ENCODE measurements around the gene DGKK. TPM values are rescaled to one million over a fixed set of nuclear protein-coding genes. Genes with fewer than 3 reads are reported as not detected.

The DGKK gene
- total RNA-seq, 1 donor from 2014 or later, result 0.49 TPM

DNA sequence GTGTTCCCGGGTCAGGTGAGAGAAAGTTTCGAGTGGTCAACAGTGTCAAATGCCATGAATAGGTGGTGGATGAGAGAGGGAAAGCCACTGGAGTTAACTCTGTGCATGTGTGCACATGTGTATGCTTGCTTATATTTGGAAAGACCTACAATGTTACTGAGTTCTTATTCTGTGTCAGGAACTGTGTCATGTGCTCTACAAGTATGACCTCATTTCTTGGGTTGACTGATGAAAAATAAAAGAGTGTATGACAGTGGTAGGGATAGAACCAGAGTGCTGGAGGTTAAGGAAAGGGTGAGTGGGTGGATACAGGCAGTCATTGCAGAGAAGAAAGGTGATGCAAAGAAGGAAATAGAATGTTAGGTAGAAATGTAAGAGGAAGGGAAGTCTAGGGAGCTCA, 22.1 kb upstream of the DGKK start:
- Mint-ChIP-seq H3K9me3 (ENCODE audit: unreplicated experiment) (no peaks in the 10 kb centered on the region), H3K36me3 (ENCODE audit: low read depth, unreplicated experiment) (no peaks in the 10 kb centered on the region), H3K4me3 (ENCODE audit: unreplicated experiment) (no peak overlapping the region), H3K27ac (ENCODE audit: unreplicated experiment) (no peak overlapping the region), H3K4me1 (ENCODE audit: unreplicated experiment) (no peaks in the 10 kb centered on the region), H3K27me3 (ENCODE audit: unreplicated experiment) (no peaks in the 10 kb centered on the region)
- no peak for DNase-seq (ENCODE audit: low spot score)
- TF ChIP-seq, protein P1, sequence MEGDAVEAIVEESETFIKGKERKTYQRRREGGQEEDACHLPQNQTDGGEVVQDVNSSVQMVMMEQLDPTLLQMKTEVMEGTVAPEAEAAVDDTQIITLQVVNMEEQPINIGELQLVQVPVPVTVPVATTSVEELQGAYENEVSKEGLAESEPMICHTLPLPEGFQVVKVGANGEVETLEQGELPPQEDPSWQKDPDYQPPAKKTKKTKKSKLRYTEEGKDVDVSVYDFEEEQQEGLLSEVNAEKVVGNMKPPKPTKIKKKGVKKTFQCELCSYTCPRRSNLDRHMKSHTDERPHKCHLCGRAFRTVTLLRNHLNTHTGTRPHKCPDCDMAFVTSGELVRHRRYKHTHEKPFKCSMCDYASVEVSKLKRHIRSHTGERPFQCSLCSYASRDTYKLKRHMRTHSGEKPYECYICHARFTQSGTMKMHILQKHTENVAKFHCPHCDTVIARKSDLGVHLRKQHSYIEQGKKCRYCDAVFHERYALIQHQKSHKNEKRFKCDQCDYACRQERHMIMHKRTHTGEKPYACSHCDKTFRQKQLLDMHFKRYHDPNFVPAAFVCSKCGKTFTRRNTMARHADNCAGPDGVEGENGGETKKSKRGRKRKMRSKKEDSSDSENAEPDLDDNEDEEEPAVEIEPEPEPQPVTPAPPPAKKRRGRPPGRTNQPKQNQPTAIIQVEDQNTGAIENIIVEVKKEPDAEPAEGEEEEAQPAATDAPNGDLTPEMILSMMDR (IDR thresholded peaks at IDR 0.05; ENCODE audit: unreplicated experiment), result no peak

- Mint-ChIP-seq H3K27ac (ENCODE audit: unreplicated experiment) (no peak overlapping the region), H3K27me3 (ENCODE audit: unreplicated experiment) (no peaks in the 10 kb centered on the region), H3K4me3 (ENCODE audit: unreplicated experiment) (no peak overlapping the region), H3K9me3 (ENCODE audit: unreplicated experiment) (no peaks in the 10 kb centered on the region), H3K4me1 (ENCODE audit: unreplicated experiment) (no peaks in the 10 kb centered on the region), H3K36me3 (ENCODE audit: low read depth, unreplicated experiment) (no peaks in the 10 kb centered on the region)
- DNase-seq (ENCODE audit: low spot score), result no peak
- TF ChIP-seq, protein P1 (IDR thresholded peaks at IDR 0.05; ENCODE audit: unreplicated experiment), result no peak
These were observed 14.0 kb upstream of the DGKK start for GRCh38 chrX:50484662-50485061.

GRCh38 chrX:50483283-50483682, 12.7 kb upstream of the DGKK start:
- no peaks in the 10 kb centered on the region for H3K9me3 Mint-ChIP-seq (ENCODE audit: unreplicated experiment)
- H3K4me3 Mint-ChIP-seq (ENCODE audit: unreplicated experiment), result no peak overlapping the region
- H3K27me3 Mint-ChIP-seq (ENCODE audit: unreplicated experiment), result no peaks in the 10 kb centered on the region
- H3K4me1 Mint-ChIP-seq (ENCODE audit: unreplicated experiment), result no peaks in the 10 kb centered on the region
- no peaks in the 10 kb centered on the region for H3K36me3 Mint-ChIP-seq (ENCODE audit: low read depth, unreplicated experiment)
- TF ChIP-seq, protein P1 (IDR thresholded peaks at IDR 0.05; ENCODE audit: unreplicated experiment), result no peak
- DNase-seq (ENCODE audit: low spot score), result no peak
- no peak overlapping the region for H3K27ac Mint-ChIP-seq (ENCODE audit: unreplicated experiment)

DNA sequence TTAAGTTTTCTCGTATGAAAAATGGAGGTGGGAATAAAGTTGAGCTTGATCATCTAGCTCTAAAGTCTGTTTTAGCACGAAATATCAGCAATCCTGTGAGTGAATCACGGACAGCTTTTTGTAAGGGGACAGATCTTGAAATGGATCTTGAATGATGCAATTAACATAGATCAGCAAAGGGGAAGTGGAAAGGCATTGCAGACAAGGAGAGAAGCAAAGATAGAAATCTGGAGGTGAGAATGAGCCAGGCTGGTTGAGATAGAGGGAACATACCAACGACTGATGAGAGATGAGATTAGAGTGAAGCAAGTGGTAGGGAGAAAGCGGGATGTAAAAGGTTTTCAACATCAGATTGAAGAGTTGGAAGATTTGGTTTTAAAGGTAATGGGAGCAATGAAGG, 4.6 kb upstream of the DGKK start:
- Mint-ChIP-seq H3K9me3 (ENCODE audit: unreplicated experiment) (no peaks in the 10 kb centered on the region), H3K36me3 (ENCODE audit: low read depth, unreplicated experiment) (no peaks in the 10 kb centered on the region), H3K27ac (ENCODE audit: unreplicated experiment) (no peak overlapping the region), H3K27me3 (ENCODE audit: unreplicated experiment) (peaks cover 5% of the 10 kb centered on the region), H3K4me3 (ENCODE audit: unreplicated experiment) (no peak overlapping the region), H3K4me1 (ENCODE audit: unreplicated experiment) (no peaks in the 10 kb centered on the region)
- no peak for DNase-seq (ENCODE audit: low spot score)
- TF ChIP-seq, protein P1 (IDR thresholded peaks at IDR 0.05; ENCODE audit: unreplicated experiment), result no peak

DNA sequence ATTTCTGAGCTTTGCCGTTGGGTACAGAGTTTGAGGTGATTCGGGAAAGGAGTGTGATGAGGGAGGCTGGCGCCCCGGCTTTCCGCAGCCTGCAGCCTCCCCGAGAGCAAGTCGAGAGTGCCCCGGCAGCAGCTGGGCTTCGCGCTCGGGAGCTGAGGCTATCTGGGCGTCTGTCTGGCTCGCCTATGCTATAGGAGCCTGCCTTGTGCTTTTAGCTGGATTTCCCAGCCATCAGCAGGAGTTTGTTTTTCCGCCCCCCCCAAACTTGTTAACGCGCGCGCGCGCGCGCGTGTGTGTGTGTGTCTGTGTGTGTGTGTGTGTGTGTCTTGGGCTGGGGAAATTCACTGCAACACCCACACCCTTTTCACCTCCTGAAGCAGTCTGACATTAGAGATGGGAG, 765 bp upstream of the DGKK start:
- Mint-ChIP-seq H3K36me3 (ENCODE audit: low read depth, unreplicated experiment) (no peaks in the 10 kb centered on the region), H3K27me3 (ENCODE audit: unreplicated experiment) (peaks cover 9% of the 10 kb centered on the region), H3K4me3 (ENCODE audit: unreplicated experiment) (peak overlapping the region; percentile 85), H3K9me3 (ENCODE audit: unreplicated experiment) (no peaks in the 10 kb centered on the region), H3K27ac (ENCODE audit: unreplicated experiment) (no peak overlapping the region), H3K4me1 (ENCODE audit: unreplicated experiment) (no peaks in the 10 kb centered on the region)
- TF ChIP-seq, protein P1 (IDR thresholded peaks at IDR 0.05; ENCODE audit: unreplicated experiment), result no peak
- no peak for DNase-seq (ENCODE audit: low spot score)
